OCI-LY1 (cell line): ENCODE results near the gene ZDHHC14.

Experiments used
- H2AFZ ChIP-seq: fragments of 200-600 bp; sonication (generic), shearing (Covaris generic); 2 replicates; pipeline ENCODE4 v1.6.0; 2014; ENCODE audit warnings: antibody characterized with exemption, mild to moderate bottlenecking, low read length
- H3F3A ChIP-seq: fragments of 200-600 bp; sonication (generic), shearing (Covaris generic); 2 replicates; pipeline ENCODE4 v1.6.0; 2014; ENCODE audit warnings: mild to moderate bottlenecking, antibody characterized with exemption, low read length, moderate library complexity; ENCODE audit not compliant: insufficient read depth
- H3K27ac ChIP-seq: fragments of 200-600 bp; sonication (generic); 2 replicates; pipeline ENCODE4 v1.5.1; 2014; ENCODE audit warnings: low read length, mixed run types, mild to moderate bottlenecking, low read depth; ENCODE audit not compliant: poor library complexity, severe bottlenecking
- H3K27me3 ChIP-seq: fragments of 200-600 bp; sonication (generic); 2 replicates; pipeline ENCODE4 v1.6.0; 2014; ENCODE audit warnings: antibody characterized with exemption, mild to moderate bottlenecking, low read length, moderate library complexity; ENCODE audit not compliant: insufficient read depth
- H3K36me3 ChIP-seq: fragments of 200-600 bp; sonication (generic); 2 replicates; pipeline ENCODE4 v1.6.1; 2014; ENCODE audit warnings: mild to moderate bottlenecking, antibody characterized with exemption, low read length, moderate library complexity, mixed read lengths; ENCODE audit not compliant: insufficient read depth
- H3K4me1 ChIP-seq: fragments of 200-600 bp; sonication (generic); 2 replicates; pipeline ENCODE4 v1.5.1; 2014; ENCODE audit warnings: mild to moderate bottlenecking, low read length, moderate library complexity; ENCODE audit not compliant: insufficient read depth, severe bottlenecking
- H3K4me2 ChIP-seq: fragments of 200-600 bp; sonication (generic), shearing (Covaris generic); 2 replicates; pipeline ENCODE4 v1.6.1; 2014; ENCODE audit warnings: low read length
- H3K4me3 ChIP-seq: fragments of 200-600 bp; sonication (generic); 2 replicates; pipeline ENCODE4 v1.5.1; 2014; ENCODE audit warnings: low read length, low read depth, mild to moderate bottlenecking, mixed read lengths; ENCODE audit not compliant: poor library complexity, severe bottlenecking
- H3K79me2 ChIP-seq: fragments of 200-600 bp; shearing (Covaris generic); 2 replicates; pipeline ENCODE4 v1.6.1; 2016; ENCODE audit warnings: mixed run types, low read length, mixed read lengths; ENCODE audit not compliant: insufficient read depth
- H3K9ac ChIP-seq: fragments of 200-600 bp; sonication (generic), shearing (Covaris generic); 2 replicates; pipeline ENCODE4 v1.6.1; 2014; ENCODE audit warnings: mild to moderate bottlenecking, low read length, mixed read lengths
- H3K9me2 ChIP-seq: fragments of 200-600 bp; sonication (generic), shearing (Covaris generic); 2 replicates; pipeline ENCODE4 v1.6.1; 2014; ENCODE audit warnings: low read depth, mild to moderate bottlenecking, low read length, mixed read lengths
- H3K9me3 ChIP-seq: fragments of 200-600 bp; shearing (Covaris generic); 2 replicates; pipeline ENCODE4 v1.6.1; 2014; ENCODE audit warnings: low read length, mixed read lengths
- H4K20me1 ChIP-seq: fragments of 200-600 bp; sonication (generic), shearing (Covaris generic); 2 replicates; pipeline ENCODE4 v1.6.0; 2016; ENCODE audit warnings: mild to moderate bottlenecking, low read length; ENCODE audit not compliant: insufficient read depth
- EZH2 ChIP-seq: fragments of 200-600 bp; sonication (generic), shearing (Covaris generic); IDR thresholded peaks from 2 replicates; pipeline ENCODE4 v1.8.0; 2017; ENCODE audit warnings: borderline replicate concordance, mixed run types, mild to moderate bottlenecking, antibody characterized with exemption, low read length, moderate library complexity, mixed read lengths
- TF ChIP-seq, protein P1 (sequence below): fragments of 200-600 bp; sonication (generic), shearing (Covaris generic); IDR thresholded peaks from 2 replicates; pipeline ENCODE4 v1.5.1; 2017; ENCODE audit warnings: mild to moderate bottlenecking, antibody characterized with exemption, low read length, moderate library complexity, mixed read lengths

Gene ZDHHC14

DNA sequence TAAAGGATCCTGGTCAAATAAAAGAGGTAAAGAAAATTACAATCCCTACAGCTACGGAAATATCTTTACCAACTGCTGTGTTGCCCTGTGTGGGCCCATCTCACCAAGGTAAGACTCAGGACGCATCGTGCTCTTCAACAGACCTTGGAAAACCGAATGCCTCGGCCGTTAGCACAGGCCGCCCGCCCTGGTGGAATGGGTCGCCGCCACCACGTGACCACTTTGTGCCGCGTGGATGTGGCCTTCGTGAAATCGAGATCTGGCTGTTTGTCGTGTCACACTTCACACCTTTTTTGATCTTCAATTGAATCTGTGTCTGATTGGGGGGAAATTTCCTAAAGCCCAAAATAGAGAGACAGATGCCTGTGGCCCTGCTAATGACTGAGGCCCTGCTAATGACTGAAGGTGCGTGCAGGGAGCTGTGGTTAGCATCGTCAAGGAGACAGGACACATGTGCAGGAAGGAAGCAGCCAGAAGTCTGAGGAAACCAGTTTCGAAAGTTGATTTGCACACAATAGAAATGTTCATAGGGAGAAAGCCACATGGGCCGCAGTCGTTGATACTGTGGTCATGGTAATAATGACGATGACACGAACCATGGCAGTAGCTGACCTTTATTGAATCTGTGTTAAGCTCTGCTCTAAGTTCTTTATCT, 266.4 kb downstream of the ZDHHC14 start:
- H3K27ac ChIP-seq = no peak overlapping the region

DNA sequence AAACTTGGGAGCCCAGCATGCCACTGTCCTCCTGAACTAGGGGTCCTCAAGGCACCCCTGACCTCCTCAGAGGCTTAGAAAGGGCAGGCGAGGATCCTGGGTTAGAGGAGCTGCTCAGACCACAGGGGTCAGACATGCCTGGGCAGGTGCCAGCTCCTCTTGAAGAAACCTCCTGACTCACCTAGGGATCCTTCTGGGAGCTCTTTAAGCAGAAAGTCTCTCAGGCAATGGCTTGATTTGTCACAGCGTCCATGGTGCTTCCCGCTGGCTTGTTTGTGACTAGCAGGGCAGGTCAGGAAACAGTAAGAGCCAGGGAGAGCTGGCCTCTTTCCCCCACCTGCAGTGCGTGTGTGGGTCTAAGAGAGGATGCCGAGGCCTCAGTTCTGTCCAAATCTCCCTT, 267.6 kb downstream of the ZDHHC14 start:
- H3K9ac ChIP-seq = no peak overlapping the region
- H3K4me2 ChIP-seq = no peak overlapping the region
- no peak for TF ChIP-seq EZH2
- TF ChIP-seq, protein P1, sequence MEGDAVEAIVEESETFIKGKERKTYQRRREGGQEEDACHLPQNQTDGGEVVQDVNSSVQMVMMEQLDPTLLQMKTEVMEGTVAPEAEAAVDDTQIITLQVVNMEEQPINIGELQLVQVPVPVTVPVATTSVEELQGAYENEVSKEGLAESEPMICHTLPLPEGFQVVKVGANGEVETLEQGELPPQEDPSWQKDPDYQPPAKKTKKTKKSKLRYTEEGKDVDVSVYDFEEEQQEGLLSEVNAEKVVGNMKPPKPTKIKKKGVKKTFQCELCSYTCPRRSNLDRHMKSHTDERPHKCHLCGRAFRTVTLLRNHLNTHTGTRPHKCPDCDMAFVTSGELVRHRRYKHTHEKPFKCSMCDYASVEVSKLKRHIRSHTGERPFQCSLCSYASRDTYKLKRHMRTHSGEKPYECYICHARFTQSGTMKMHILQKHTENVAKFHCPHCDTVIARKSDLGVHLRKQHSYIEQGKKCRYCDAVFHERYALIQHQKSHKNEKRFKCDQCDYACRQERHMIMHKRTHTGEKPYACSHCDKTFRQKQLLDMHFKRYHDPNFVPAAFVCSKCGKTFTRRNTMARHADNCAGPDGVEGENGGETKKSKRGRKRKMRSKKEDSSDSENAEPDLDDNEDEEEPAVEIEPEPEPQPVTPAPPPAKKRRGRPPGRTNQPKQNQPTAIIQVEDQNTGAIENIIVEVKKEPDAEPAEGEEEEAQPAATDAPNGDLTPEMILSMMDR = no peak
- no peaks in the 10 kb centered on the region for H3K9me2 ChIP-seq
- H3F3A ChIP-seq = no peaks in the 10 kb centered on the region
- H4K20me1 ChIP-seq = no peaks in the 10 kb centered on the region
- no peaks in the 10 kb centered on the region; the same call in 1 of the 2 replicates for H3K27me3 ChIP-seq
- H3K4me1 ChIP-seq = no peaks in the 10 kb centered on the region
- H3K36me3 ChIP-seq = no peaks in the 10 kb centered on the region
- H3K4me3 ChIP-seq = no peak overlapping the region
- H3K27ac ChIP-seq = no peak overlapping the region
- no peaks in the 10 kb centered on the region for H3K9me3 ChIP-seq
- H2AFZ ChIP-seq = no peak overlapping the region
- no peaks in the 10 kb centered on the region for H3K79me2 ChIP-seq

More for the DNA sequence above, 266.4 kb downstream of the ZDHHC14 start:
- no peak for TF ChIP-seq EZH2
- TF ChIP-seq, protein P1 = no peak
- Histone ChIP-seq H2AFZ (no peak overlapping the region), H3K4me1 (no peaks in the 10 kb centered on the region), H3K4me3 (no peak overlapping the region), H3K9ac (no peak overlapping the region), H3K27me3 (no peaks in the 10 kb centered on the region; the same call in 1 of the 2 replicates), H3K79me2 (no peaks in the 10 kb centered on the region), H3K9me3 (no peaks in the 10 kb centered on the region), H3F3A (no peaks in the 10 kb centered on the region), H4K20me1 (no peaks in the 10 kb centered on the region), H3K36me3 (no peaks in the 10 kb centered on the region), H3K9me2 (no peaks in the 10 kb centered on the region), H3K4me2 (no peak overlapping the region)

DNA sequence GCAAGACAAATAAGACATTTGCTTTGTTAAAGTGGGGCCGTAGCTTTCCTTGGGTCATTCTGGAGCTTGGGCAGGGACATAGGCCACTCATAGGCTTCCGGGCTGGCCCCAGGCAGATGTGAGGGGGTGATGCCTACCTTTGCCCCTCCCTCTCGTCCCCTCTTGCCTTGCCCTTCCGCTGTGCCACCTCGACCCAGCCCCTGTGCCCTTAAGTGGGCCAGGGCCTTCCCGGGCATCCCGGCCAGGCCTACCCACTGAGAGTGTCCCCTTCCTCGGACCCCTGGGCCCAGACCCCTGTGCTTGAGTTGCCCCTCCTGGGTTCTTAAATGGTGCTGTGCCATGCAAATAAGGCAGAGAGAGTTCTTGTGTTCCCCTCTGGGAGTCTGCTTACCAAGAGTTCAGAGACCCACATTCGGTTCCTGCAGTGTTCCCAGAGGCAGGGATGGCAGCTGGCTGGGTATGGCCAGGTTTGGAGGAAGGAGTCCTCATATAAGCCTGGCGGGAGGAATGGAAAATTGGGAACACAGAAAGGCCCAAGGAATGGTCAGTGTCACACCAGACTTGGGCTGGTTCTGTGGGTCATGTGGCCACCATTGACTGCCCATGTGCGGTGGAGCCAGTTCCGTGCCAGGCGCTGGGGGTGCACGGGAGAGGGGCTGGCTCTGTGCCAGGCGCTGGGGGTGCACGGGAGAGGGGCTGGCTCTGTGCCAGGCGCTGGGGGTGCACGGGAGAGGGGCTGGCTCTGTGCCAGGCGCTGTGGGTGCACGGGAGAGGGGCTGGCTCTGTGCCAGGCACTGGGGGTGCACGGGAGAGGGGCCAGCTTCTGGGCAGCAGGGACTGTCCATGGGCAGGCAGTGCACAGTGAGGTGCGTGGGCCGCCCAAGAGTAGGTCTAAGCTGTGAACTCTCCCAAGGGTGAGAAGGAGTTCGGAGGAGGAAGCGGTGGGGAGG, 268.6 kb downstream of the ZDHHC14 start:
- Histone ChIP-seq H3K27me3 (no peaks in the 10 kb centered on the region; the same call in 1 of the 2 replicates), H3K4me1 (no peaks in the 10 kb centered on the region), H3K36me3 (no peaks in the 10 kb centered on the region), H4K20me1 (no peaks in the 10 kb centered on the region), H3K27ac (no peak overlapping the region), H3K9me2 (no peaks in the 10 kb centered on the region), H3F3A (no peaks in the 10 kb centered on the region), H3K79me2 (no peaks in the 10 kb centered on the region), H3K4me3 (no peak overlapping the region), H3K9ac (no peak overlapping the region), H3K4me2 (no peak overlapping the region), H2AFZ (no peak overlapping the region), H3K9me3 (no peaks in the 10 kb centered on the region)
- TF ChIP-seq, protein P1 = no peak
- TF ChIP-seq EZH2 = no peak
